Dendritic cell treated with granulocyte-macrophage colony-stimulating factor and Interleukin-4, amounts not matched to agents 40 ng/mL and 50 ng/mL, for 4 days (primary cell): Measurements from ENCODE around the gene VSTM1.
"Not testable (repeated sequence)": the region's sequence is repeated elsewhere in the genome, so short reads cannot be mapped to it uniquely, and the experiment has no call there.

Experiments used
- H3K27ac Mint-ChIP-seq: one replicate; pipeline ENCODE4 v1.8.0; 2022; ENCODE audit warnings: mild to moderate bottlenecking, mixed read lengths
- H3K27me3 Mint-ChIP-seq: one replicate; pipeline ENCODE4 v1.8.0; 2022; ENCODE audit warnings: mild to moderate bottlenecking, mixed read lengths
- H3K36me3 Mint-ChIP-seq: one replicate; pipeline ENCODE4 v1.8.0; 2022; ENCODE audit warnings: low read depth, mixed read lengths
- H3K4me1 Mint-ChIP-seq: one replicate; pipeline ENCODE4 v1.8.0; 2022; ENCODE audit warnings: low read depth, mixed read lengths
- H3K4me3 Mint-ChIP-seq: one replicate; pipeline ENCODE4 v1.8.0; 2022; ENCODE audit warnings: mild to moderate bottlenecking, moderate library complexity, mixed read lengths
- H3K9me3 Mint-ChIP-seq: one replicate; pipeline ENCODE4 v1.8.0; 2022; ENCODE audit warnings: mixed read lengths
- intact Hi-C: fragments of 100-400 bp; cut with micrococcal nuclease; formaldehyde crosslinking; loops from one replicate; pipeline ENCODE4 v1.15.0; 2022

The VSTM1 gene

GRCh38 chr19:54040003-54040402, 23.7 kb downstream of the VSTM1 start:
- Mint-ChIP-seq H3K27ac (no peak overlapping the region), H3K36me3 (peaks cover 5% of the 10 kb centered on the region), H3K9me3 (no peaks in the 10 kb centered on the region), H3K4me1 (no peaks in the 10 kb centered on the region), H3K4me3 (no peak overlapping the region), H3K27me3 (peaks cover 9% of the 10 kb centered on the region)
- intact Hi-C loops, result no loop called here

GRCh38 chr19:54036542-54036941, 27.2 kb downstream of the VSTM1 start:
- H3K27ac Mint-ChIP-seq, H3K9me3 Mint-ChIP-seq, H3K36me3 Mint-ChIP-seq, H3K4me1 Mint-ChIP-seq, H3K4me3 Mint-ChIP-seq, H3K27me3 Mint-ChIP-seq, intact Hi-C loops: not testable (repeated sequence)

GRCh38 chr19:54035215-54036178, 28.2 kb downstream of the VSTM1 start:
- no peaks in the 10 kb centered on the region for H3K36me3 Mint-ChIP-seq

GRCh38 chr19:54030895-54031586, 32.7 kb downstream of the VSTM1 start:
- no peak overlapping the region for H3K4me3 Mint-ChIP-seq
- H3K9me3 Mint-ChIP-seq, result no peaks in the 10 kb centered on the region
- no peak overlapping the region for H3K27ac Mint-ChIP-seq
- peaks cover 25% of the 10 kb centered on the region for H3K4me1 Mint-ChIP-seq
- H3K36me3 Mint-ChIP-seq, result no peaks in the 10 kb centered on the region
- peaks cover 9% of the 10 kb centered on the region for H3K27me3 Mint-ChIP-seq
- intact Hi-C loops, result no loop called here

More at GRCh38 chr19:54035215-54036178, 28.2 kb downstream of the VSTM1 start:
- Mint-ChIP-seq H3K27ac (no peak overlapping the region), H3K4me3 (no peak overlapping the region), H3K9me3 (no peaks in the 10 kb centered on the region), H3K4me1 (peaks cover 10% of the 10 kb centered on the region), H3K27me3 (peaks cover 11% of the 10 kb centered on the region)
- intact Hi-C loops, result no loop called here

GRCh38 chr19:54029930-54030490, 33.7 kb downstream of the VSTM1 start:
- Mint-ChIP-seq H3K27me3 (peaks cover 9% of the 10 kb centered on the region), H3K9me3 (no peaks in the 10 kb centered on the region), H3K36me3 (no peaks in the 10 kb centered on the region), H3K27ac (no peak overlapping the region), H3K4me3 (peak overlapping the region; percentile 30), H3K4me1 (peaks cover 25% of the 10 kb centered on the region)
- intact Hi-C loops, result loop anchor here (10.0 kb wide), 2 partner anchors 55 to 125 kb away; partner anchors contain the start of gene CACNG7

GRCh38 chr19:54029301-54029700, 34.4 kb downstream of the VSTM1 start:
- H3K27me3 Mint-ChIP-seq, result peaks cover 9% of the 10 kb centered on the region
- H3K4me3 Mint-ChIP-seq, result no peak overlapping the region
- no peaks in the 10 kb centered on the region for H3K36me3 Mint-ChIP-seq
- no peaks in the 10 kb centered on the region for H3K9me3 Mint-ChIP-seq
- no peak overlapping the region for H3K27ac Mint-ChIP-seq
- peaks cover 28% of the 10 kb centered on the region for H3K4me1 Mint-ChIP-seq
- intact Hi-C loops, result loop anchor here (10.0 kb wide), 2 partner anchors 54 to 124 kb away; partner anchors contain the start of gene CACNG7

GRCh38 chr19:54026656-54027055, 37.0 kb downstream of the VSTM1 start:
- no peak overlapping the region for H3K4me3 Mint-ChIP-seq
- H3K36me3 Mint-ChIP-seq, result no peaks in the 10 kb centered on the region
- peaks cover 54% of the 10 kb centered on the region for H3K4me1 Mint-ChIP-seq
- peaks cover 5% of the 10 kb centered on the region for H3K27me3 Mint-ChIP-seq
- intact Hi-C loops, result loop anchor here (10.0 kb wide), 2 partner anchors 52 to 122 kb away; partner anchors contain the start of gene CACNG7
- H3K9me3 Mint-ChIP-seq, result no peaks in the 10 kb centered on the region
- no peak overlapping the region for H3K27ac Mint-ChIP-seq

- H3K36me3 Mint-ChIP-seq, result no peaks in the 10 kb centered on the region
- H3K4me3 Mint-ChIP-seq, result no peak overlapping the region
- H3K4me1 Mint-ChIP-seq, result peaks cover 58% of the 10 kb centered on the region
- no peaks in the 10 kb centered on the region for H3K9me3 Mint-ChIP-seq
- H3K27ac Mint-ChIP-seq, result no peak overlapping the region
- H3K27me3 Mint-ChIP-seq, result no peaks in the 10 kb centered on the region
- intact Hi-C loops, result loop anchor here (2.0 to 10.0 kb wide), 5 partner anchors 50 to 232 kb away; partner anchors contain the start of gene CACNG7
Measured at GRCh38 chr19:54024660-54025059, 39.0 kb downstream of the VSTM1 start.

- no peaks in the 10 kb centered on the region for H3K9me3 Mint-ChIP-seq
- no peaks in the 10 kb centered on the region for H3K27me3 Mint-ChIP-seq
- intact Hi-C loops, result loop anchor here (5.0 to 10.0 kb wide), 4 partner anchors 48 to 231 kb away; partner anchors contain the start of gene CACNG7
- no peaks in the 10 kb centered on the region for H3K36me3 Mint-ChIP-seq
- peaks cover 61% of the 10 kb centered on the region for H3K4me1 Mint-ChIP-seq
- H3K4me3 Mint-ChIP-seq, result no peak overlapping the region
- H3K27ac Mint-ChIP-seq, result no peak overlapping the region
Measured at GRCh38 chr19:54023191-54023590, 40.5 kb downstream of the VSTM1 start.

- peaks cover 7% of the 10 kb centered on the region for H3K9me3 Mint-ChIP-seq
- no peaks in the 10 kb centered on the region for H3K27me3 Mint-ChIP-seq
- H3K27ac Mint-ChIP-seq, result peak overlapping the region; percentile 65
- H3K4me3 Mint-ChIP-seq, result no peak overlapping the region
- peaks cover 70% of the 10 kb centered on the region for H3K4me1 Mint-ChIP-seq
- intact Hi-C loops, result loop anchor here (5.0 to 10.0 kb wide), 4 partner anchors 47 to 230 kb away; partner anchors contain the start of gene CACNG7
- no peaks in the 10 kb centered on the region for H3K36me3 Mint-ChIP-seq
Measured at GRCh38 chr19:54021932-54022331, 41.8 kb downstream of the VSTM1 start.

GRCh38 chr19:54021363-54021762, 42.3 kb downstream of the VSTM1 start:
- intact Hi-C loops, result loop anchor here (5.0 to 10.0 kb wide), 4 partner anchors 47 to 229 kb away; partner anchors contain the start of gene CACNG7
- Mint-ChIP-seq H3K27ac (peak overlapping the region; percentile 65), H3K27me3 (no peaks in the 10 kb centered on the region)

GRCh38 chr19:54017261-54017660, 46.4 kb downstream of the VSTM1 start:
- Mint-ChIP-seq H3K9me3 (peaks cover 7% of the 10 kb centered on the region), H3K4me1 (peaks cover 62% of the 10 kb centered on the region), H3K27me3 (peaks cover 12% of the 10 kb centered on the region), H3K36me3 (no peaks in the 10 kb centered on the region), H3K4me3 (no peak overlapping the region), H3K27ac (peak overlapping the region; percentile 53)
- intact Hi-C loops, result no loop called here

More at GRCh38 chr19:54021363-54021762, 42.3 kb downstream of the VSTM1 start:
- H3K4me3 Mint-ChIP-seq, result no peak overlapping the region
- no peaks in the 10 kb centered on the region for H3K36me3 Mint-ChIP-seq
- peaks cover 70% of the 10 kb centered on the region for H3K4me1 Mint-ChIP-seq
- H3K9me3 Mint-ChIP-seq, result peaks cover 7% of the 10 kb centered on the region

GRCh38 chr19:54014920-54015560, 48.7 kb downstream of the VSTM1 start:
- intact Hi-C loops, result no loop called here
- Mint-ChIP-seq H3K36me3 (no peaks in the 10 kb centered on the region), H3K4me1 (peaks cover 40% of the 10 kb centered on the region), H3K27me3 (peaks cover 22% of the 10 kb centered on the region), H3K4me3 (no peak overlapping the region), H3K27ac (no peak overlapping the region), H3K9me3 (peaks cover 7% of the 10 kb centered on the region)
